Activated T-cell treated with anti-CD3 and anti-CD28 coated beads for 48 hours (primary cell): ENCODE measurements around the gene GNAI3.
"Not testable (repeated sequence)": the region's sequence is repeated elsewhere in the genome, so short reads cannot be mapped to it uniquely, and the experiment has no call there.

Experiments
- DNase-seq: peaks from one replicate; pipeline ENCODE4 v3.0.0-alpha.2; 2020; ENCODE audit warnings: low read depth

GNAI3 gene

GRCh38 chr1:109639063-109639840 is 90.8 kb downstream of the GNAI3 start:
- DNase-seq = no peak

GRCh38 chr1:109639841-109640184 is 91.4 kb downstream of the GNAI3 start:
- no peak for DNase-seq

GRCh38 chr1:109640285-109640865 is 92.0 kb downstream of the GNAI3 start:
- peak; percentile 85 for DNase-seq

GRCh38 chr1:109641078-109641740 is 92.8 kb downstream of the GNAI3 start:
- DNase-seq = no peak

- no peak for DNase-seq
These were observed 93.4 kb downstream of the GNAI3 start for GRCh38 chr1:109641861-109642260.

- no peak for DNase-seq
These were observed 94.2 kb downstream of the GNAI3 start for GRCh38 chr1:109642626-109643025.

- DNase-seq = peak; percentile 83
These were observed 95.2 kb downstream of the GNAI3 start for GRCh38 chr1:109643385-109644230.

GRCh38 chr1:109644670-109645069 is 96.3 kb downstream of the GNAI3 start:
- DNase-seq = no peak

GRCh38 chr1:109649491-109649914 is 101.1 kb downstream of the GNAI3 start:
- DNase-seq = no peak

- no peak for DNase-seq
These were observed 102.2 kb downstream of the GNAI3 start for GRCh38 chr1:109650609-109651008.

- no peak for DNase-seq
These were observed 104.0 kb downstream of the GNAI3 start for GRCh38 chr1:109652402-109652801.

- DNase-seq = no peak
These were observed 104.9 kb downstream of the GNAI3 start for GRCh38 chr1:109653306-109653705.

- DNase-seq = no peak
These were observed 106.1 kb downstream of the GNAI3 start for GRCh38 chr1:109654519-109654918.

GRCh38 chr1:109655615-109656519 is 107.5 kb downstream of the GNAI3 start, which contains the start of gene GSTM4:
TSS of gene GSTM4 (plus strand) at chr1:109656099. CDS start at chr1:109656390, 291 bp downstream.
- DNase-seq = peak; percentile 69

- no peak for DNase-seq
These were observed 109.0 kb downstream of the GNAI3 start for GRCh38 chr1:109657395-109657794.

GRCh38 chr1:109657970-109658369 is 109.6 kb downstream of the GNAI3 start:
- DNase-seq = no peak

GRCh38 chr1:109658533-109659042 is 110.2 kb downstream of the GNAI3 start:
- no peak for DNase-seq

GRCh38 chr1:109659145-109659544 is 110.7 kb downstream of the GNAI3 start:
- no peak for DNase-seq

GRCh38 chr1:109659997-109660690 is 111.7 kb downstream of the GNAI3 start:
- no peak for DNase-seq

GRCh38 chr1:109660691-109661026 is 112.2 kb downstream of the GNAI3 start:
- not testable (repeated sequence) for DNase-seq
